AG04450 (cell line): ENCODE data around the gene SNCA. TPM values are rescaled to one million over a fixed set of nuclear protein-coding genes. Genes with fewer than 3 reads are reported as not detected.

Experiments used
- CTCF ChIA-PET: fragments of 300-600, 350-600 bp; formaldehyde crosslinking; extraction: SDS; loops from one replicate; lab custom pipeline; 2022; ENCODE audit warnings: antibody characterized with exemption, inconsistent platforms; lab: Charles Lee
- POLR2A ChIA-PET: fragments of 350-600 bp; formaldehyde crosslinking; extraction: SDS; loops from one replicate; lab custom pipeline; 2021; ENCODE audit warnings: antibody characterized with exemption, inconsistent platforms; lab: Yijun Ruan, JAX
- DNase-seq: peaks from one replicate; pipeline ENCODE4 v3.0.0-alpha.2; 2011; ENCODE audit warnings: low read depth, low spot score
- H3K27ac ChIP-seq: one replicate; pipeline ENCODE4 v1.5.1; 2012; ENCODE audit warnings: low read depth, low read length, control low read depth
- H3K27me3 ChIP-seq: one replicate; pipeline ENCODE4 v1.6.0; 2012; ENCODE audit warnings: low read length; ENCODE audit not compliant: control insufficient read depth, insufficient read depth
- H3K4me3 ChIP-seq: 2 replicates; pipeline ENCODE4 v1.5.1; 2011; ENCODE audit warnings: mild to moderate bottlenecking, low read depth, low read length, control low read depth
- H3K9me3 ChIP-seq: 2 replicates; pipeline ENCODE4 v1.5.1; 2012; ENCODE audit warnings: low read length; ENCODE audit not compliant: control insufficient read depth, insufficient read depth
- CTCF ChIP-seq: IDR thresholded peaks from 2 replicates; pipeline ENCODE4 v1.5.1; 2011; ENCODE audit warnings: low read depth, low read length, control low read depth, inconsistent platforms
- polyA plus RNA-seq: library from polyadenylated mRNA; depleted of rRNA; stranded (reverse); fragments of >200 nt; gene quantifications from 2 replicates; pipeline ENCODE4 v1.2.3, GENCODE V29; 2011

The SNCA gene
- polyA plus RNA-seq, 1 experiment = 2.9 TPM

DNA sequence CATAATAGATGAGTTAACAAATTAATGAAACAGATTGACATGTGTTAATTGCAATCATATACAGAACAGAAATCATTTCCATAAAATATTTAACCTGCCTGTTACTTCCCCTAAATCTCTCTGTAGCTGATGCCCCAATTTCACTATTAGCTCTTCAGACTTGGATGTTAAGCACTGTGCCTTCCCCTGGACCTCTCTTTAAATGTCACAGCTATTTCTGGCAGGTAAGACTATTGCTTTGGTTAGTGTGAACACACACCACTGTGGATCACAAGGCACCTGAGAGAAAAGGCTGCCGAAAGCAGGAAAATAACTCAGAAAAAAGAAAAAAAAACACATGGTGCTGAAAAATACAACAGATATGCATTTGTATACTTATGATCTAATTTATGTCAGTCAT lies 91.3 kb downstream of the SNCA start:
- ChIA-PET CTCF (interaction anchor here (1.0 kb wide), 1 partner anchor 88 kb away, joined by 5 read pairs; no protein-coding TSS in a partner anchor), POLR2A (no interaction called here)
- Histone ChIP-seq H3K9me3 (no peaks in the 10 kb centered on the region), H3K4me3 (no peak overlapping the region), H3K27ac (no peak overlapping the region), H3K27me3 (no peaks in the 10 kb centered on the region)
- DNase-seq = no peak
- TF ChIP-seq CTCF = no peak

- Histone ChIP-seq H3K4me3 (no peak overlapping the region), H3K27me3 (no peaks in the 10 kb centered on the region), H3K27ac (no peak overlapping the region), H3K9me3 (no peaks in the 10 kb centered on the region)
- no peak for TF ChIP-seq CTCF
- ChIA-PET POLR2A (no interaction called here), CTCF (no interaction called here)
- DNase-seq = no peak
Measured at GRCh38 chr4:89744914-89745313, 92.0 kb downstream of the SNCA start.

- POLR2A ChIA-PET = no interaction called here
Measured at GRCh38 chr4:89741768-89742167, 95.2 kb downstream of the SNCA start.

DNA sequence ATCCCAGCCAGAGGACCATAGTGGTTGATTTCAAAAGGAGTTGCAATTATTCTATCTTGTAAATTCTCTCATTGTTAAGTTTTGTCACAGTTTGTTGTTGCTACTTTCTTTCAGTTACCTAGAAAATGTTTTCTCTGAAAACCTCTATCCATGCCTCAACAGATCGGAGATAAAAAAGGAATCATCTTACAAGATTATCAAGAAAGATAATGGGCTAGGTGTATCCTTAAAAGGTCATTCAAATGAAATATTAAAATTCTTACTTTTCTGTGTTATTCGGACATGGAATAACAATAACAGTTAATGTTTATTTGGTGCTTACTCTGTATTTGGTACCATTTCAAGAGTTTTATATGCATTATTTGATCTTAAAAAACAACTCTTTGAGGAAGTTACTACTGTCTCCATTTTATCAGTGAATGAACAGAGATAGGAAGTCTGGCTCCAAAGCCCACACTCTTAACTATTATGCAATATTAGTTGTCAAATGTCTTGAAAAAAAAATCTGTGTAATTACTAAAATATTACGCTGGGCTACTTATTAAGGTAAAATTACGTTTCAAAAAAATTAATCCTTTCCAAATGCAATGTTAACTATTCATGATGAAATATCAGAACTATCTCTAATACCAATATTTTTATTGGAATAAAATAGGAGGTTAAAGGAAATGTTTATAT lies 97.5 kb downstream of the SNCA start:
- Histone ChIP-seq H3K4me3 (no peak overlapping the region), H3K27ac (no peak overlapping the region), H3K9me3 (no peaks in the 10 kb centered on the region), H3K27me3 (no peaks in the 10 kb centered on the region)
- TF ChIP-seq CTCF = no peak
- no peak for DNase-seq
- CTCF ChIA-PET = no interaction called here
- POLR2A ChIA-PET = no interaction called here

More at GRCh38 chr4:89741768-89742167, 95.2 kb downstream of the SNCA start:
- no peak for TF ChIP-seq CTCF
- Histone ChIP-seq H3K4me3 (no peak overlapping the region), H3K27ac (no peak overlapping the region), H3K9me3 (no peaks in the 10 kb centered on the region), H3K27me3 (no peaks in the 10 kb centered on the region)
- CTCF ChIA-PET = interaction anchor here (1.1 kb wide), 1 partner anchor 11 kb away, joined by 5 read pairs; no protein-coding TSS in a partner anchor
- no peak for DNase-seq

DNA sequence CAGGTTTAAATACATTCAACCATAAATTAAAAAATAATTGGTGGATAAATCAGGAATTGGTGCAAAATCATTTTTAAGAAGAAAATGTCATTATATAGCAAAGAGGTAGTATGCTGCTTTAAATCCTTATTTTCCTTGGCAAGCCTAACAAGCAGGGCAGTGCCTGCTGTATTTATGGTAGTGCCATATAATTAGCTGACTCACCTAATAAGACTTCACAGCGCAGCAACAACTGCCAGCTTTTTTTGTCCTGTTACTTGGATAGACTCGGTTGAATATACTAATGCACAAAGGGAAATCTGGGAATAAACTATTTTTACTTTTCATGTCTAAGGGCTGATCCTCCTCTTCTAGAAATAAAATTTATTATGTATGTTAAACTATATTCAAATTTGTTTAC lies 99.1 kb downstream of the SNCA start:
- H3K27me3 ChIP-seq = no peaks in the 10 kb centered on the region
- no peak for DNase-seq
- H3K4me3 ChIP-seq = no peak overlapping the region
- TF ChIP-seq CTCF = no peak
- no peak overlapping the region for H3K27ac ChIP-seq
- ChIA-PET CTCF (interaction anchor here (0.6 to 1.7 kb wide), 2 partner anchors 27 to 82 kb away, joined by 4 to 5 read pairs; no protein-coding TSS in a partner anchor), POLR2A (no interaction called here)
- no peaks in the 10 kb centered on the region for H3K9me3 ChIP-seq
